GM23338 (cell line): ENCODE measurements around the gene TNFSF8.

ENCODE experiments used
- CTCF ChIP-seq, 2 experiments: fragments of 200-600 bp in 1 of 2; sonication (generic) in 1 of 2; conservative IDR thresholded peaks; 2 replicates each; pipeline versions ENCODE4 v1.5.1 to v1.6.1; 2016 to 2017; ENCODE audit warnings: antibody characterized with exemption in 2 of 2, low read depth in 2 of 2, mild to moderate bottlenecking in 2 of 2, moderate library complexity in 1 of 2
- EZH2 ChIP-seq: fragments of 200-600 bp; sonication (generic); IDR thresholded peaks from one replicate; pipeline ENCODE4 v1.8.0; 2017; ENCODE audit warnings: antibody characterized with exemption, mild to moderate bottlenecking, low read depth; ENCODE audit not compliant: unreplicated experiment
- EZH2phosphoT487 ChIP-seq: fragments of 200-600 bp; sonication (generic); IDR thresholded peaks from one replicate; pipeline ENCODE4 v1.8.1; 2018; ENCODE audit warnings: antibody characterized with exemption; ENCODE audit not compliant: unreplicated experiment

- no peak for TF ChIP-seq CTCF (conservative IDR thresholded peaks at IDR 0.05; ENCODE audit: low read depth in 2 of 2)
- no peak for TF ChIP-seq EZH2
- TF ChIP-seq EZH2phosphoT487, result no peak
Measured at GRCh38 chr9:114930056-114930812, at the start of gene TNFSF8.
